ENCODE results near the gene RPTOR. TPM values are rescaled to one million over a fixed set of nuclear protein-coding genes. Genes with fewer than 3 reads are reported as not detected.

Gene RPTOR
- total and polyA plus RNA-seq, 10 of the 15 experiments (the other 5 are each of a cell fraction or from before 2014, with no cell fraction given), result 0.18 to 32.1 (median 7.8) TPM

- CTCF ChIA-PET, result no interaction called here
- POLR2A ChIA-PET, result interaction anchor here (0.5 kb wide), 1 partner anchor 81 kb away, joined by 3 read pairs; no protein-coding TSS in a partner anchor
- RAD21 ChIA-PET (ENCODE audit: unreplicated experiment), result no interaction called here
- Histone ChIP-seq H3K79me2 (ENCODE audit: control insufficient read depth, insufficient read depth, low read length) (no peaks in the 10 kb centered on the region), H3K4me1 (ENCODE audit: control insufficient read depth, insufficient read depth, low read length) (no peaks in the 10 kb centered on the region), H3K9ac (ENCODE audit: control insufficient read depth, insufficient read depth, low read length) (no peak overlapping the region), H4K20me1 (ENCODE audit: control insufficient read depth, insufficient read depth) (no peaks in the 10 kb centered on the region), H3K27me3 (replicated peaks in 1 of 2; ENCODE audit: control insufficient read depth in 2 of 2, insufficient read depth in 2 of 2, low read length in 1 of 2) (peaks cover 0 to 3% of the 10 kb centered on the region in 2 experiments; a peak in 1 of 4 replicates), H2AFZ (ENCODE audit: control insufficient read depth, low read depth, low read length) (no peak overlapping the region), H3K27ac (ENCODE audit: control insufficient read depth, insufficient read depth) (no peak overlapping the region), H3K4me3 (no peak overlapping the region), H3K36me3 (ENCODE audit: control insufficient read depth in 2 of 2, insufficient read depth in 2 of 2, low read length in 1 of 2) (no peaks in the 10 kb centered on the region), H3K9me3 (replicated peaks; ENCODE audit: control insufficient read depth, insufficient read depth, low read length) (no peaks in the 10 kb centered on the region), H3K4me2 (ENCODE audit: control insufficient read depth, insufficient read depth) (no peak overlapping the region)
- ATAC-seq (no peak), DNase-seq (ENCODE audit: low read depth, low spot score) (no peak), FAIRE-seq (no peak)
- WGBS (ENCODE audit: insufficient coverage, insufficient replicate concordance, low lambda C conversion rate, missing lambda C conversion rate), result 55% methylated on average over 14 of the region's 14 CpGs
- SMC1A ChIA-PET (ENCODE audit: uncharacterized antibody, unreplicated experiment), result no interaction called here
- BruUV-seq (replicated peaks), result no TSS peak
- in situ Hi-C loops (cut with MboI) (no loop called here), intact Hi-C loops (cut with micrococcal nuclease; ENCODE audit: unreplicated experiment) (no loop called here)
- TF ChIP-seq PML (IDR thresholded peaks at IDR 0.05; ENCODE audit: low read length) (no peak), BCL11A (IDR thresholded peaks at IDR 0.05; ENCODE audit: low read depth, low read length) (no peak), RBBP5 (conservative IDR thresholded peaks at IDR 0.05) (no peak)
Measured at GRCh38 chr17:80510132-80510531, 34.5 kb upstream of the RPTOR start.

GRCh38 chr17:80510772-80511171, 33.9 kb upstream of the RPTOR start:
- H3K27ac ChIP-seq (ENCODE audit: control insufficient read depth, insufficient read depth), result no peak overlapping the region
- H3K9ac ChIP-seq (ENCODE audit: control insufficient read depth, insufficient read depth, low read length), result no peak overlapping the region
- RAD21 ChIA-PET (ENCODE audit: unreplicated experiment), result no interaction called here
- no TSS peak for BruUV-seq (replicated peaks)
- no peaks in the 10 kb centered on the region for H3K36me3 ChIP-seq (ENCODE audit: control insufficient read depth in 2 of 2, insufficient read depth in 2 of 2, low read length in 1 of 2)
- no peaks in the 10 kb centered on the region for H4K20me1 ChIP-seq (ENCODE audit: control insufficient read depth, insufficient read depth)
- POLR2A ChIA-PET, result no interaction called here
- DNase-seq (ENCODE audit: low read depth, low spot score), result no peak
- in situ Hi-C loops (cut with MboI), result no loop called here
- SMC1A ChIA-PET (ENCODE audit: uncharacterized antibody, unreplicated experiment), result no interaction called here
- intact Hi-C loops (cut with micrococcal nuclease; ENCODE audit: unreplicated experiment), result no loop called here
- no peak overlapping the region for H2AFZ ChIP-seq (ENCODE audit: control insufficient read depth, low read depth, low read length)
- no peaks in the 10 kb centered on the region for H3K4me1 ChIP-seq (ENCODE audit: control insufficient read depth, insufficient read depth, low read length)
- FAIRE-seq, result no peak
- ATAC-seq, result no peak
- no peak overlapping the region for H3K4me2 ChIP-seq (ENCODE audit: control insufficient read depth, insufficient read depth)
- CTCF ChIA-PET, result no interaction called here
- 41% methylated on average over 9 of the region's 9 CpGs for WGBS (ENCODE audit: insufficient coverage, insufficient replicate concordance, low lambda C conversion rate, missing lambda C conversion rate)
- no peaks in the 10 kb centered on the region for H3K9me3 ChIP-seq (replicated peaks; ENCODE audit: control insufficient read depth, insufficient read depth, low read length)
- TF ChIP-seq MEF2B (IDR thresholded peaks at IDR 0.05; ENCODE audit: partially characterized antibody, poor library complexity, severe bottlenecking), result no peak
- no peak for TF ChIP-seq BHLHE40 (IDR thresholded peaks at IDR 0.05; ENCODE audit: borderline replicate concordance in 1 of 2, low read depth in 2 of 2, low read length in 1 of 2)
- no peak for TF ChIP-seq SIX5 (IDR thresholded peaks at IDR 0.05; ENCODE audit: low read depth, low read length, severe bottlenecking)
- H3K79me2 ChIP-seq (ENCODE audit: control insufficient read depth, insufficient read depth, low read length), result no peaks in the 10 kb centered on the region
- no peak overlapping the region for H3K4me3 ChIP-seq
- H3K27me3 ChIP-seq (replicated peaks in 1 of 2; ENCODE audit: control insufficient read depth in 2 of 2, insufficient read depth in 2 of 2, low read length in 1 of 2), result peaks cover 0 to 3% of the 10 kb centered on the region in 2 experiments; a peak in 1 of 4 replicates
